Measurements from ENCODE around the gene TPST2.

Gene TPST2

GRCh38 chr22:26508148-26508547, 81.8 kb downstream of the TPST2 start:
- in situ Hi-C loops (cut with MboI; ENCODE audit: low sequenced_read_pairs), result no loop called here

- in situ Hi-C loops (cut with MboI; ENCODE audit: low sequenced_read_pairs), result no loop called here
These were observed 86.2 kb downstream of the TPST2 start for GRCh38 chr22:26503758-26504157.

- in situ Hi-C loops (cut with MboI; ENCODE audit: low sequenced_read_pairs), result no loop called here
These were observed 87.0 kb downstream of the TPST2 start for GRCh38 chr22:26502688-26503561.

GRCh38 chr22:26501996-26502395, 87.9 kb downstream of the TPST2 start:
- in situ Hi-C loops (cut with MboI; ENCODE audit: low sequenced_read_pairs), result no loop called here

GRCh38 chr22:26499188-26499703, 90.7 kb downstream of the TPST2 start:
- in situ Hi-C loops (cut with MboI; ENCODE audit: low sequenced_read_pairs), result no loop called here

GRCh38 chr22:26496456-26496855, 93.5 kb downstream of the TPST2 start:
- in situ Hi-C loops (cut with MboI; ENCODE audit: low sequenced_read_pairs), result no loop called here

GRCh38 chr22:26494506-26494905, 95.4 kb downstream of the TPST2 start:
- in situ Hi-C loops (cut with MboI; ENCODE audit: low sequenced_read_pairs), result no loop called here

GRCh38 chr22:26492220-26492619, 97.7 kb downstream of the TPST2 start:
- in situ Hi-C loops (cut with MboI; ENCODE audit: low sequenced_read_pairs), result no loop called here

GRCh38 chr22:26489447-26490036, 100.4 kb downstream of the TPST2 start:
- in situ Hi-C loops (cut with MboI; ENCODE audit: low sequenced_read_pairs), result no loop called here

GRCh38 chr22:26487996-26488395, 101.9 kb downstream of the TPST2 start:
- in situ Hi-C loops (cut with MboI; ENCODE audit: low sequenced_read_pairs), result no loop called here

- in situ Hi-C loops (cut with MboI; ENCODE audit: low sequenced_read_pairs), result no loop called here
These were observed 103.5 kb downstream of the TPST2 start for GRCh38 chr22:26486394-26486793.

- in situ Hi-C loops (cut with MboI; ENCODE audit: low sequenced_read_pairs), result no loop called here
These were observed 104.0 kb downstream of the TPST2 start for GRCh38 chr22:26485806-26486390.

- in situ Hi-C loops (cut with MboI; ENCODE audit: low sequenced_read_pairs), result no loop called here
These were observed 104.9 kb downstream of the TPST2 start for GRCh38 chr22:26485013-26485412.

- in situ Hi-C loops (cut with MboI; ENCODE audit: low sequenced_read_pairs), result no loop called here
These were observed 105.6 kb downstream of the TPST2 start for GRCh38 chr22:26484360-26484706.

- in situ Hi-C loops (cut with MboI; ENCODE audit: low sequenced_read_pairs), result no loop called here
These were observed 106.2 kb downstream of the TPST2 start, which contains the start of the genes HPS4 and SRRD for GRCh38 chr22:26483439-26484359. TSS of gene HPS4 (minus strand) at chr22:26483783. CDS start at chr22:26481762, 2,021 bp downstream. TSS of gene SRRD (plus strand) at chr22:26483877. CDS start at chr22:26483891, 14 bp downstream.

GRCh38 chr22:26483043-26483438, 106.9 kb downstream of the TPST2 start:
- in situ Hi-C loops (cut with MboI; ENCODE audit: low sequenced_read_pairs), result no loop called here

- in situ Hi-C loops (cut with MboI; ENCODE audit: low sequenced_read_pairs), result no loop called here
These were observed 107.8 kb downstream of the TPST2 start for GRCh38 chr22:26482161-26482560.

GRCh38 chr22:26481694-26482093, 108.2 kb downstream of the TPST2 start:
- in situ Hi-C loops (cut with MboI; ENCODE audit: low sequenced_read_pairs), result no loop called here

GRCh38 chr22:26481112-26481693, 108.7 kb downstream of the TPST2 start:
- in situ Hi-C loops (cut with MboI; ENCODE audit: low sequenced_read_pairs), result no loop called here

- in situ Hi-C loops (cut with MboI; ENCODE audit: low sequenced_read_pairs), result no loop called here
These were observed 109.4 kb downstream of the TPST2 start for GRCh38 chr22:26480611-26480932.
